Hematopoietic multipotent progenitor cell treated with erythropoietin and hydrocortisone succinate and interleukin-3 and kit ligand, for 17 days (in vitro differentiated cells): ENCODE results near the gene STK36.

Experiments
- DNase-seq: peaks from one replicate; pipeline ENCODE4 v3.0.0-alpha.2; 2015; ENCODE audit warnings: low spot score

STK36 gene

GRCh38 chr2:218671654-218672566 is at the start of gene STK36, which contains the start of gene RNF25:
TSS of gene STK36 (plus strand) at chr2:218672086. CDS start at chr2:218672830, 744 bp downstream.
TSS of gene RNF25 (minus strand) at chr2:218672002. CDS start at chr2:218671970, 32 bp downstream.
- peak; percentile 60 for DNase-seq

- no peak for DNase-seq
These were observed 49.1 kb upstream of the STK36 start for GRCh38 chr2:218622606-218623365.

GRCh38 chr2:218623366-218623705 is 48.5 kb upstream of the STK36 start:
- DNase-seq: no peak

GRCh38 chr2:218626369-218626768 is 45.5 kb upstream of the STK36 start:
- DNase-seq: no peak

- no peak for DNase-seq
These were observed 43.9 kb upstream of the STK36 start for GRCh38 chr2:218627939-218628338.

- no peak for DNase-seq
These were observed 40.0 kb upstream of the STK36 start for GRCh38 chr2:218631837-218632236.

- DNase-seq: no peak
These were observed 36.2 kb upstream of the STK36 start for GRCh38 chr2:218635719-218636118.

GRCh38 chr2:218638372-218638771 is 33.5 kb upstream of the STK36 start:
- no peak for DNase-seq

- no peak for DNase-seq
These were observed 29.7 kb upstream of the STK36 start for GRCh38 chr2:218642121-218642656.

GRCh38 chr2:218642786-218643185 is 29.1 kb upstream of the STK36 start:
- no peak for DNase-seq

- no peak for DNase-seq
These were observed 28.1 kb upstream of the STK36 start for GRCh38 chr2:218643751-218644310.

- DNase-seq: no peak
These were observed 27.2 kb upstream of the STK36 start for GRCh38 chr2:218644721-218645120.

GRCh38 chr2:218645126-218645525 is 26.8 kb upstream of the STK36 start:
- DNase-seq: no peak

- DNase-seq: peak; percentile 56
These were observed 23.6 kb upstream of the STK36 start for GRCh38 chr2:218648088-218648786.

GRCh38 chr2:218648787-218649100 is 23.1 kb upstream of the STK36 start:
- no peak for DNase-seq

GRCh38 chr2:218655751-218656150 is 16.1 kb upstream of the STK36 start:
- DNase-seq: no peak

- peak; percentile 60 for DNase-seq
These were observed 13.1 kb upstream of the STK36 start for GRCh38 chr2:218658671-218659257.

GRCh38 chr2:218659258-218659987 is 12.5 kb upstream of the STK36 start, which contains the start of the genes BCS1L and ZNF142:
TSS of gene BCS1L (plus strand) at chr2:218659683. CDS start at chr2:218660988, 1,305 bp downstream.
TSS of gene ZNF142 (minus strand) at chr2:218659623. CDS start at chr2:218656429, 3,194 bp downstream.
- DNase-seq: peak; percentile 69

- DNase-seq: no peak
These were observed 11.9 kb upstream of the STK36 start for GRCh38 chr2:218659988-218660358.

- no peak for DNase-seq
These were observed 9.5 kb upstream of the STK36 start for GRCh38 chr2:218662377-218662776.

GRCh38 chr2:218662827-218663226 is 9.1 kb upstream of the STK36 start:
- no peak for DNase-seq
